Endothelial cell (in vitro differentiated cells): ENCODE measurements around the gene VPS50. TPM values are rescaled to one million over a fixed set of nuclear protein-coding genes. Genes with fewer than 3 reads are reported as not detected.
A peak's percentile ranks its signal among the peaks of the same experiment; 100 is the strongest.

ENCODE experiments used
- DNase-seq: peaks from one replicate; pipeline ENCODE4 v3.0.0; 2021; ENCODE audit warnings: low spot score
- H3K27ac Mint-ChIP-seq: one replicate; pipeline ENCODE4 v1.8.0; 2021; ENCODE audit warnings: mixed read lengths, inconsistent platforms; ENCODE audit not compliant: unreplicated experiment
- H3K27me3 Mint-ChIP-seq: one replicate; pipeline ENCODE4 v1.8.0; 2021; ENCODE audit warnings: mild to moderate bottlenecking, moderate library complexity, mixed read lengths, inconsistent platforms; ENCODE audit not compliant: unreplicated experiment
- H3K36me3 Mint-ChIP-seq: one replicate; pipeline ENCODE4 v1.8.0; 2021; ENCODE audit warnings: mild to moderate bottlenecking, low read depth, mixed read lengths, inconsistent platforms; ENCODE audit not compliant: unreplicated experiment
- H3K4me1 Mint-ChIP-seq: one replicate; pipeline ENCODE4 v1.8.0; 2021; ENCODE audit warnings: mild to moderate bottlenecking, mixed read lengths, inconsistent platforms; ENCODE audit not compliant: unreplicated experiment
- H3K4me3 Mint-ChIP-seq: one replicate; pipeline ENCODE4 v1.8.0; 2021; ENCODE audit warnings: mild to moderate bottlenecking, mixed read lengths, inconsistent platforms; ENCODE audit not compliant: unreplicated experiment
- H3K9me3 Mint-ChIP-seq: one replicate; pipeline ENCODE4 v1.8.0; 2021; ENCODE audit warnings: mixed read lengths, inconsistent platforms; ENCODE audit not compliant: unreplicated experiment
- total RNA-seq: library from RNA; stranded (reverse); fragmentation: NEBNext Ultra II Directional; extraction: Animal tissue kit (Norgen Biotek cat#: 25700); gene quantifications from one replicate; pipeline ENCODE4 v1.2.1, GENCODE V29; 2021; ENCODE audit not compliant: unreplicated experiment
- TF ChIP-seq, protein P1 (sequence below): fragments of 200-600 bp; sonication (generic); IDR thresholded peaks from one replicate; pipeline ENCODE4 v1.5.0; 2021; ENCODE audit warnings: antibody characterized with exemption; ENCODE audit not compliant: unreplicated experiment

Gene VPS50
- total RNA-seq, 1 donor from 2014 or later = 20.6 TPM

DNA sequence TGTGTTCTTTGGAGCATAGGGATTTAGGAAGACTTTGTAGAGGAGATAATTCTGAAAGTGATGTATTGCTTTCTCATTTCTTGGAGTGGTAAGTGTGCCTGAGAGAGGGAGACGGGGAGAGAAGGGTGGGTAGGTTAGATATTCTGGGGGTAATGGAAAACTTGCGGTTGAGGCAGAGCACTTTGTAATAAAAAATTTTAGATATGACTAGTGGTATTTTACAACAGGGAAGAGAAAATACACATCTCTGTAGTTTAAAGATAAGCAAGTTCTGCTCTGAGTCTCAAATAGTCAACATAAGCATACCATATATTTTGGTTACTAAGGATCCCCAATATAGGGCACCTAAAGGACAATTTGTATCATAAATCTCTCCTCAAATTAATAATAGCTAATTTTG lies 6.6 kb downstream of the VPS50 start:
- TF ChIP-seq, protein P1, sequence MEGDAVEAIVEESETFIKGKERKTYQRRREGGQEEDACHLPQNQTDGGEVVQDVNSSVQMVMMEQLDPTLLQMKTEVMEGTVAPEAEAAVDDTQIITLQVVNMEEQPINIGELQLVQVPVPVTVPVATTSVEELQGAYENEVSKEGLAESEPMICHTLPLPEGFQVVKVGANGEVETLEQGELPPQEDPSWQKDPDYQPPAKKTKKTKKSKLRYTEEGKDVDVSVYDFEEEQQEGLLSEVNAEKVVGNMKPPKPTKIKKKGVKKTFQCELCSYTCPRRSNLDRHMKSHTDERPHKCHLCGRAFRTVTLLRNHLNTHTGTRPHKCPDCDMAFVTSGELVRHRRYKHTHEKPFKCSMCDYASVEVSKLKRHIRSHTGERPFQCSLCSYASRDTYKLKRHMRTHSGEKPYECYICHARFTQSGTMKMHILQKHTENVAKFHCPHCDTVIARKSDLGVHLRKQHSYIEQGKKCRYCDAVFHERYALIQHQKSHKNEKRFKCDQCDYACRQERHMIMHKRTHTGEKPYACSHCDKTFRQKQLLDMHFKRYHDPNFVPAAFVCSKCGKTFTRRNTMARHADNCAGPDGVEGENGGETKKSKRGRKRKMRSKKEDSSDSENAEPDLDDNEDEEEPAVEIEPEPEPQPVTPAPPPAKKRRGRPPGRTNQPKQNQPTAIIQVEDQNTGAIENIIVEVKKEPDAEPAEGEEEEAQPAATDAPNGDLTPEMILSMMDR = no peak
- Mint-ChIP-seq H3K9me3 (no peaks in the 10 kb centered on the region), H3K4me1 (no peaks in the 10 kb centered on the region), H3K27me3 (no peaks in the 10 kb centered on the region), H3K4me3 (no peak overlapping the region), H3K36me3 (no peaks in the 10 kb centered on the region), H3K27ac (no peak overlapping the region)
- no peak for DNase-seq

GRCh38 chr7:93239824-93240223 lies 7.7 kb downstream of the VPS50 start:
- H3K27me3 Mint-ChIP-seq = no peaks in the 10 kb centered on the region
- DNase-seq = no peak

DNA sequence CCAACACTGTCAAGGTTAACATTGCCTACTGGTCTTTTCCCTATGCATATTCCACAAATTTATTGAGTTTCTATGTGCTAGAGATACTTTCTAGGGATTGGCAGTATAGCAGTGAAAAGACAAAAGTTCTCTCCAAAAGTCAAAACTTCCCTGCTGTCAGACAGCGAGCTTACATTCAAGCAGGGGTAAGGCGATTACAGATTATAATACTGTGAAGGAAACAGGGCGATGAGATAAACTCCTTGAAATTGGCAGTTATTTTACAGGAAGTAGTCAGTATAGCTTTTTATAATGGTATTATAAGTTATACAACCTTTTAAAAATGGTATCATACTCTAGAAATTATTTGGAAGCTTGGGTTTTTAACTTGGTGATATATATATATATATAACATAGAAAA lies 9.9 kb downstream of the VPS50 start:
- Mint-ChIP-seq H3K36me3 (no peaks in the 10 kb centered on the region), H3K27me3 (no peaks in the 10 kb centered on the region), H3K9me3 (no peaks in the 10 kb centered on the region), H3K4me3 (no peak overlapping the region), H3K27ac (no peak overlapping the region), H3K4me1 (no peaks in the 10 kb centered on the region)
- TF ChIP-seq, protein P1 = no peak
- no peak for DNase-seq

More at GRCh38 chr7:93239824-93240223, 7.7 kb downstream of the VPS50 start:
- no peak overlapping the region for H3K27ac Mint-ChIP-seq
- H3K36me3 Mint-ChIP-seq = no peaks in the 10 kb centered on the region
- no peak overlapping the region for H3K4me3 Mint-ChIP-seq
- H3K4me1 Mint-ChIP-seq = no peaks in the 10 kb centered on the region
- H3K9me3 Mint-ChIP-seq = no peaks in the 10 kb centered on the region
- TF ChIP-seq, protein P1 = no peak

- H3K4me1 Mint-ChIP-seq = no peaks in the 10 kb centered on the region
- H3K27me3 Mint-ChIP-seq = peaks cover 1% of the 10 kb centered on the region
- H3K9me3 Mint-ChIP-seq = no peaks in the 10 kb centered on the region
- H3K27ac Mint-ChIP-seq = no peak overlapping the region
- no peaks in the 10 kb centered on the region for H3K36me3 Mint-ChIP-seq
- H3K4me3 Mint-ChIP-seq = no peak overlapping the region
- DNase-seq = no peak
- TF ChIP-seq, protein P1 = peak; percentile 84
Measured at GRCh38 chr7:93245525-93246432, 13.6 kb downstream of the VPS50 start.

DNA sequence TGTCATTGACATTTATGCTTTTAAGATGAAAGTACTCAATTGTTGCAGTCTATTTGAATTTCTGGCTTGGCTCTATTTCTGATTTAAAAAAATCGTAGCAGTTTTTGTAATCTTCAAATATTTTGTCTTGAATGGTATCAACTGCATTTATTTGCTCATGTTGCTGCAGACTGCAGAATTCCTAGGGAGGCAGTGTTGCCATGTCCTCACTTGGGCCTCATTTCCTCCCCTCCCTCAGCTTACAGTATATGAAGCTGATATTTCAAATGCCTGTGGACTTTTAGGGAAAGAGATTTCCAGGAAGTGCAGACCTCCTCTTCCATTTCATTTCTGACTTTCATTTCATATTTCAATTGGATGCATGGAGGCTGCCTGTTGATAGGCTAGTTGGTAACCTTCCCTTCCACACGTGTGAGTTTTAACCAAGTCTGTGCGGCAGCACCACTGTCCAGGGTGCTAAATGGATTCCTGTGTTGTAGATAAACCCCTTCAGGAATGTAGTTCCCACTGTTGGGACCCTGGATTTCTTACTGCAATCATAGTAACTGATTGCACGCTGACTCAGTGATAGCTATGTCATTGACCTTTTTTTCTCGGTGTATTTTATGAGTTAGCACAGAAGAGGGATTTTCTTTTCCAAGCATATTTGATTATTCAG lies 17.5 kb downstream of the VPS50 start:
- Mint-ChIP-seq H3K36me3 (no peaks in the 10 kb centered on the region), H3K4me3 (no peak overlapping the region), H3K4me1 (no peaks in the 10 kb centered on the region), H3K9me3 (no peaks in the 10 kb centered on the region), H3K27me3 (peaks cover 4% of the 10 kb centered on the region), H3K27ac (no peak overlapping the region)
- TF ChIP-seq, protein P1 = no peak
- peak; percentile 5 for DNase-seq
